HCT116 (cell line): ENCODE results near the gene TOP3B.
A peak's percentile ranks its signal among the peaks of the same experiment; 100 is the strongest.

ENCODE experiments used
- CEBPB ChIP-seq: IDR thresholded peaks from 2 replicates; pipeline ENCODE4 v1.6.1; 2012; ENCODE audit warnings: low read depth
- CTCF ChIP-seq, 3 experiments: fragments of 200-600 bp in 1 of 3; sonication (generic) in 1 of 3; IDR thresholded peaks in 2 of 3; conservative IDR thresholded peaks in 1 of 3; 2 replicates each; pipeline ENCODE4 v1.5.1; 2012 to 2017; ENCODE audit warnings: low read depth in 2 of 3, low read length in 2 of 3, antibody characterized with exemption in 1 of 3, borderline replicate concordance in 1 of 3, control low read depth in 1 of 3, mild to moderate bottlenecking in 1 of 3, mixed read lengths in 1 of 3, mixed run types in 1 of 3, moderate library complexity in 1 of 3; ENCODE audit not compliant: insufficient read depth in 1 of 3
- FOSL1 ChIP-seq: IDR thresholded peaks from 2 replicates; pipeline ENCODE4 v1.6.1; 2012; ENCODE audit warnings: low read depth
- POLR2A ChIP-seq: IDR thresholded peaks from 2 replicates; pipeline ENCODE4 v1.7.0; 2011; ENCODE audit warnings: borderline replicate concordance; ENCODE audit not compliant: insufficient read depth, insufficient read length; ENCODE audit errors: extremely low read depth
- RAD21 ChIP-seq: IDR thresholded peaks from 2 replicates; pipeline ENCODE4 v1.6.1; 2012; ENCODE audit warnings: low read depth, mild to moderate bottlenecking

DNA sequence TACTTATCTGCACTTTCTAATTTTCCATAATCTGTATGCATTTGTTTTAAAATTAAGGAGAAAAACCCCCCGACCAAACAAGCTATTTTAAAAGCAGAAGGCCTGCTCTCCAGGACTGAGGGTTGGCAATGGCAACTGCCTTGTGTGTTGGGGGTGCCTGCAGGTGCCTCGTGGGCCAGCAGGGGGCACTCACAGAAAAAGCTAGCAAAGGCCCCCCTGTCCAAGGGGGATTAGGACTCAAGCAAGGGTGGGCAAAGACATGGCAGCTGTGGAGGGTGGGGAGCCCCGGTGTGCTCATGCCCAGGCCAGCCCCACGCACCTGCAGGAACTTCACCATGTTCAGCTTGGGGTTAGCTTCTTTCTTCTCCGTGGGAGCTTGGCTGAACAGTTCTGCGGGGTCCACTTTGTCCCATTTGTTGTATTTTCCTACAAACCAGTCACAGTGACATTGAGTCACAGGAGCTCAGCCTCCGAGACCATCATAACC is 10.3 kb downstream of the TOP3B start:
- no peak for TF ChIP-seq CEBPB
- TF ChIP-seq POLR2A: no peak
- TF ChIP-seq FOSL1: no peak
- TF ChIP-seq RAD21: no peak
- TF ChIP-seq CTCF (IDR thresholded peaks at IDR 0.05 in 2 of 3, conservative IDR thresholded peaks at IDR 0.05 in 1 of 3; ENCODE audit: borderline replicate concordance in 1 of 3, insufficient read depth in 1 of 3, low read depth in 2 of 3, low read length in 2 of 3): peak in 2 of 3 experiments; percentile 92 to 98; a peak in 4 of 6 replicates
